CD8-positive, alpha-beta memory T cell (primary cell): ENCODE data around the gene IFNA16. TPM values are rescaled to one million over a fixed set of nuclear protein-coding genes. Genes with fewer than 3 reads are reported as not detected.
"Not testable (repeated sequence)": the region's sequence is repeated elsewhere in the genome, so short reads cannot be mapped to it uniquely, and the experiment has no call there.

Experiments used
- CTCF ChIA-PET: fragments of 350-600 bp; sonication (Branson Sonifier 250); formaldehyde crosslinking; loops from one replicate; lab custom pipeline; 2021; ENCODE audit warnings: antibody characterized with exemption; lab: Charles Lee
- POLR2A ChIA-PET: fragments of 350-600 bp; sonication (Branson Sonifier 250); formaldehyde crosslinking; loops from one replicate; lab custom pipeline; 2021; ENCODE audit warnings: antibody characterized with exemption; lab: Charles Lee
- DNase-seq, 5 donors: peaks; one replicate each; pipeline versions ENCODE4 v3.0.0 to v3.0.0-alpha.2; 2020 to 2022; ENCODE audit warnings: mixed read lengths in 1 of 5
- H3K27ac ChIP-seq: one replicate; pipeline ENCODE4 v1.7.0; 2013; ENCODE audit warnings: low read depth, mild to moderate bottlenecking, low read length, moderate library complexity
- H3K27me3 ChIP-seq: 2 replicates; pipeline ENCODE4 v1.7.0; 2013; ENCODE audit warnings: low read length, mild to moderate bottlenecking; ENCODE audit not compliant: insufficient read depth, poor library complexity, severe bottlenecking
- H3K36me3 ChIP-seq: 2 replicates; pipeline ENCODE4 v1.7.0; 2013; ENCODE audit warnings: mild to moderate bottlenecking, low read length, moderate library complexity; ENCODE audit not compliant: insufficient read depth
- H3K4me1 ChIP-seq: 2 replicates; pipeline ENCODE4 v1.7.0; 2013; ENCODE audit warnings: mild to moderate bottlenecking, low read length, moderate library complexity; ENCODE audit not compliant: insufficient read depth
- H3K4me3 ChIP-seq: 2 replicates; pipeline ENCODE4 v1.7.0; 2013; ENCODE audit warnings: mild to moderate bottlenecking, low read length
- H3K9me3 ChIP-seq: 2 replicates; pipeline ENCODE4 v1.7.0; 2013; ENCODE audit warnings: mild to moderate bottlenecking, low read length
- H3K27ac Mint-ChIP-seq, 8 donors: one replicate each; pipeline ENCODE4 v1.8.0; 2020 to 2021; ENCODE audit warnings: mixed read lengths in 8 of 8, mild to moderate bottlenecking in 6 of 8, inconsistent platforms in 3 of 8, moderate library complexity in 3 of 8
- H3K27me3 Mint-ChIP-seq, 2 donors: one replicate each; pipeline ENCODE4 v1.8.0; 2020 to 2021; ENCODE audit warnings: mixed read lengths in 2 of 2, mild to moderate bottlenecking in 1 of 2, moderate library complexity in 1 of 2
- H3K36me3 Mint-ChIP-seq, 3 donors: one replicate each; pipeline ENCODE4 v1.8.0; 2020 to 2021; ENCODE audit warnings: mixed read lengths in 3 of 3, inconsistent platforms in 1 of 3, mild to moderate bottlenecking in 1 of 3
- H3K4me1 Mint-ChIP-seq, 3 donors: one replicate each; pipeline ENCODE4 v1.8.0; 2020 to 2021; ENCODE audit warnings: mixed read lengths in 3 of 3, inconsistent platforms in 1 of 3, mild to moderate bottlenecking in 1 of 3
- H3K4me3 Mint-ChIP-seq, 7 donors: one replicate each; pipeline ENCODE4 v1.8.0; 2020 to 2021; ENCODE audit warnings: mixed read lengths in 7 of 7, mild to moderate bottlenecking in 6 of 7, moderate library complexity in 4 of 7, inconsistent platforms in 2 of 7
- H3K9me3 Mint-ChIP-seq, 5 donors: one replicate each; pipeline ENCODE4 v1.8.0; 2020 to 2022; ENCODE audit warnings: mixed read lengths in 5 of 5, mild to moderate bottlenecking in 3 of 5, moderate library complexity in 2 of 5, inconsistent platforms in 1 of 5
- polyA plus RNA-seq: library from polyadenylated mRNA; unstranded; fragments of 300-500 nt; fragmentation: Illumina TruSeq; gene quantifications from one replicate; pipeline ENCODE4 v1.2.3, GENCODE V29; 2021
- total RNA-seq, 2 experiments: library from RNA; stranded (reverse); gene quantifications; one replicate each; pipeline ENCODE4 v1.2.3, GENCODE V29; 2021

IFNA16 gene
- total and polyA plus RNA-seq, 3 experiments from 2014 or later = not detected

GRCh38 chr9:21182810-21183736 lies 34.0 kb downstream of the IFNA16 start:
- H3K27ac Mint-ChIP-seq = peak overlapping the region in 4 of 8 donors; percentile 15 to 40 (median 27)
- H3K4me3 Mint-ChIP-seq = peak overlapping the region in 2 of 7 donors; percentile 5 to 67

GRCh38 chr9:21174671-21175070 lies 42.4 kb downstream of the IFNA16 start:
- CTCF ChIA-PET = interaction anchor here (1.2 to 2.2 kb wide), 3 partner anchors 8 to 221 kb away, joined by 4 to 7 read pairs (median 7); no protein-coding TSS in a partner anchor
- Mint-ChIP-seq H3K4me3 (no peak overlapping the region), H3K27ac (no peak overlapping the region), H3K36me3 (peaks cover 0 to 2% (median 0%) of the 10 kb centered on the region in 3 donors), H3K4me1 (peaks cover 0 to 11% (median 0%) of the 10 kb centered on the region in 3 donors), H3K27me3 (peaks cover 3 to 6% of the 10 kb centered on the region in 2 donors), H3K9me3 (no peaks in the 10 kb centered on the region)
- no peak overlapping the region for H3K4me3 ChIP-seq
- H3K36me3 ChIP-seq = no peaks in the 10 kb centered on the region
- no peaks in the 10 kb centered on the region for H3K9me3 ChIP-seq
- POLR2A ChIA-PET = no interaction called here
- H3K27me3 ChIP-seq = no peaks in the 10 kb centered on the region
- no peak overlapping the region for H3K27ac ChIP-seq
- H3K4me1 ChIP-seq = no peaks in the 10 kb centered on the region
- no peak for DNase-seq

More at GRCh38 chr9:21182810-21183736, 34.0 kb downstream of the IFNA16 start:
- H3K9me3 Mint-ChIP-seq, H3K4me1 ChIP-seq, H3K27me3 Mint-ChIP-seq, H3K36me3 Mint-ChIP-seq, POLR2A ChIA-PET, H3K4me3 ChIP-seq, H3K27me3 ChIP-seq, H3K36me3 ChIP-seq, H3K9me3 ChIP-seq, H3K27ac ChIP-seq: not testable (repeated sequence)
- H3K4me1 Mint-ChIP-seq = peaks cover 9 to 14% (median 12%) of the 10 kb centered on the region in 3 donors
- CTCF ChIA-PET = interaction anchor here (0.7 to 3.9 kb wide), 22 partner anchors 8 to 605 kb away, joined by 3 to 16 read pairs (median 3); no protein-coding TSS in a partner anchor
- DNase-seq = peak in 2 of 5 donors; percentile 16 to 20

GRCh38 chr9:21172156-21172555 lies 45.0 kb downstream of the IFNA16 start:
- no peaks in the 10 kb centered on the region for H3K9me3 Mint-ChIP-seq
- ChIA-PET CTCF (no interaction called here), POLR2A (no interaction called here)

GRCh38 chr9:21171351-21171750 lies 45.8 kb downstream of the IFNA16 start:
- ChIA-PET POLR2A (no interaction called here), CTCF (no interaction called here)
- no peak overlapping the region for H3K4me3 Mint-ChIP-seq
- peaks cover 0 to 11% (median 0%) of the 10 kb centered on the region in 3 donors for H3K4me1 Mint-ChIP-seq
- no peak overlapping the region for H3K27ac ChIP-seq
- DNase-seq = no peak
- no peaks in the 10 kb centered on the region for H3K9me3 Mint-ChIP-seq
- H3K27me3 Mint-ChIP-seq = peaks cover 4 to 7% of the 10 kb centered on the region in 2 donors
- peaks cover 0 to 8% (median 3%) of the 10 kb centered on the region in 3 donors for H3K36me3 Mint-ChIP-seq
- H3K27ac Mint-ChIP-seq = no peak overlapping the region
- H3K4me3 ChIP-seq = no peak overlapping the region
- H3K9me3 ChIP-seq = no peaks in the 10 kb centered on the region
- no peaks in the 10 kb centered on the region for H3K27me3 ChIP-seq
- no peaks in the 10 kb centered on the region for H3K36me3 ChIP-seq
- no peaks in the 10 kb centered on the region for H3K4me1 ChIP-seq

More at GRCh38 chr9:21172156-21172555, 45.0 kb downstream of the IFNA16 start:
- Mint-ChIP-seq H3K4me1 (peaks cover 0 to 11% (median 0%) of the 10 kb centered on the region in 3 donors), H3K4me3 (no peak overlapping the region), H3K36me3 (peaks cover 0 to 3% (median 3%) of the 10 kb centered on the region in 3 donors), H3K27me3 (peaks cover 1 to 6% of the 10 kb centered on the region in 2 donors), H3K27ac (no peak overlapping the region)
- DNase-seq = no peak
- H3K27me3 ChIP-seq = no peaks in the 10 kb centered on the region
- H3K9me3 ChIP-seq = no peaks in the 10 kb centered on the region
- H3K4me3 ChIP-seq = no peak overlapping the region
- no peaks in the 10 kb centered on the region for H3K4me1 ChIP-seq
- H3K36me3 ChIP-seq = no peaks in the 10 kb centered on the region
- no peak overlapping the region for H3K27ac ChIP-seq

- H3K27ac ChIP-seq, H3K4me3 ChIP-seq, H3K36me3 ChIP-seq, H3K4me1 ChIP-seq, POLR2A ChIA-PET, H3K27me3 Mint-ChIP-seq, H3K27ac Mint-ChIP-seq, CTCF ChIA-PET, H3K9me3 ChIP-seq, H3K9me3 Mint-ChIP-seq, H3K27me3 ChIP-seq, DNase-seq, H3K4me3 Mint-ChIP-seq: not testable (repeated sequence)
- H3K4me1 Mint-ChIP-seq = peaks cover 22 to 24% (median 23%) of the 10 kb centered on the region in 3 donors
- H3K36me3 Mint-ChIP-seq = peaks cover 0 to 20% (median 9%) of the 10 kb centered on the region in 3 donors
Observed at GRCh38 chr9:21166560-21166959, 50.6 kb downstream of the IFNA16 start, which contains the start of gene IFNA21. IFNA21 (minus strand) TSS chr9:21166660; CDS start chr9:21166612, 48 bp downstream.

Other genes with a start within 250 kb of the IFNA16 start
- gene HACD4, start 185.7 kb downstream of the IFNA16 start, total RNA-seq = 1 to 10 TPM; 4.4 TPM
- gene HACD4, start 185.7 kb downstream of the IFNA16 start, polyA plus RNA-seq = 8.3 TPM
- not detected for gene IFNB1, start 139.4 kb downstream of the IFNA16 start, total RNA-seq
- not detected for gene IFNB1, start 139.4 kb downstream of the IFNA16 start, polyA plus RNA-seq
- gene IFNW1, start 75.5 kb downstream of the IFNA16 start, total RNA-seq = not detected
- 0.14 TPM for gene IFNW1, start 75.5 kb downstream of the IFNA16 start, polyA plus RNA-seq
- not detected for gene IFNA21, start 50.7 kb downstream of the IFNA16 start, total RNA-seq
- not detected for gene IFNA21, start 50.7 kb downstream of the IFNA16 start, polyA plus RNA-seq
- not detected for gene IFNA4, start 29.7 kb downstream of the IFNA16 start, total RNA-seq
- gene IFNA4, start 29.7 kb downstream of the IFNA16 start, polyA plus RNA-seq = not detected
- not detected for gene IFNA7, start 15.1 kb downstream of the IFNA16 start, total RNA-seq
- not detected for gene IFNA7, start 15.1 kb downstream of the IFNA16 start, polyA plus RNA-seq
- not detected for gene IFNA10, start 10.2 kb downstream of the IFNA16 start, total RNA-seq
- not detected for gene IFNA10, start 10.2 kb downstream of the IFNA16 start, polyA plus RNA-seq
- not detected for gene IFNA17, start 10.9 kb upstream of the IFNA16 start, total RNA-seq
- not detected for gene IFNA17, start 10.9 kb upstream of the IFNA16 start, polyA plus RNA-seq
- not detected for gene IFNA14, start 22.7 kb upstream of the IFNA16 start, total RNA-seq
- gene IFNA14, start 22.7 kb upstream of the IFNA16 start, polyA plus RNA-seq = not detected
- gene IFNA5, start 88.0 kb upstream of the IFNA16 start, total RNA-seq = not detected
- gene IFNA5, start 88.0 kb upstream of the IFNA16 start, polyA plus RNA-seq = not detected
- gene KLHL9, start 118.1 kb upstream of the IFNA16 start, total RNA-seq = 10 to 100 TPM; 16.0 to 16.3 TPM
- gene KLHL9, start 118.1 kb upstream of the IFNA16 start, polyA plus RNA-seq = 16.9 TPM
- not detected for gene IFNA6, start 133.6 kb upstream of the IFNA16 start, total RNA-seq
- not detected for gene IFNA6, start 133.6 kb upstream of the IFNA16 start, polyA plus RNA-seq
- not detected for gene IFNA13, start 150.7 kb upstream of the IFNA16 start, total RNA-seq
- not detected for gene IFNA13, start 150.7 kb upstream of the IFNA16 start, polyA plus RNA-seq
- gene IFNA2, start 168.1 kb upstream of the IFNA16 start, total RNA-seq = not detected
- not detected for gene IFNA2, start 168.1 kb upstream of the IFNA16 start, polyA plus RNA-seq
- gene IFNA8, start 191.8 kb upstream of the IFNA16 start, total RNA-seq = not detected
- not detected for gene IFNA8, start 191.8 kb upstream of the IFNA16 start, polyA plus RNA-seq
- gene IFNA1, start 223.1 kb upstream of the IFNA16 start, total RNA-seq = not detected
- gene IFNA1, start 223.1 kb upstream of the IFNA16 start, polyA plus RNA-seq = not detected